ENCODE data around the gene B4GALT2.

- no peak for TF ChIP-seq ZNF274 (IDR thresholded peaks at IDR 0.05; ENCODE audit: low read depth, low read length)
- no peak for TF ChIP-seq YY1 (IDR thresholded peaks at IDR 0.05; ENCODE audit: insufficient read depth, insufficient read length)
Measured at GRCh38 chr1:43994071-43994470, 15.1 kb downstream of the B4GALT2 start.

Measured in NT2/D1 (cell line).